DOHH2 (cell line): Measurements from ENCODE around the gene CYB5R3.

Experiments
- H3F3A ChIP-seq: fragments of 200-600 bp; sonication (generic), shearing (Covaris generic); 2 replicates; pipeline ENCODE4 v1.6.0; 2016; ENCODE audit warnings: antibody characterized with exemption, mild to moderate bottlenecking; ENCODE audit not compliant: control insufficient read depth, insufficient read depth
- H3K27ac ChIP-seq: fragments of 200-600 bp; sonication (generic); 2 replicates; pipeline ENCODE4 v1.5.1; 2014; ENCODE audit warnings: low read depth, mild to moderate bottlenecking, low read length, moderate library complexity
- H3K27me3 ChIP-seq: fragments of 200-600 bp; sonication (generic); 2 replicates; pipeline ENCODE4 v1.6.1; 2014; ENCODE audit warnings: mild to moderate bottlenecking, low read length, mixed read lengths; ENCODE audit not compliant: control insufficient read depth
- H3K36me3 ChIP-seq: fragments of 200-600 bp; sonication (generic); 2 replicates; pipeline ENCODE4 v1.6.1; 2014; ENCODE audit warnings: mild to moderate bottlenecking, low read length, moderate library complexity, mixed read lengths; ENCODE audit not compliant: control insufficient read depth
- H3K4me1 ChIP-seq: fragments of 200-600 bp; sonication (generic); 2 replicates; pipeline ENCODE4 v1.6.1; 2014; ENCODE audit warnings: mild to moderate bottlenecking, low read length, mixed read lengths; ENCODE audit not compliant: control insufficient read depth
- H3K4me2 ChIP-seq: fragments of 200-600 bp; sonication (generic); 2 replicates; pipeline ENCODE4 v1.6.0; 2014; ENCODE audit warnings: mild to moderate bottlenecking, low read length, moderate library complexity
- H3K4me3 ChIP-seq: fragments of 200-600 bp; sonication (generic); 2 replicates; pipeline ENCODE4 v1.5.1; 2014; ENCODE audit warnings: mild to moderate bottlenecking, low read length, mixed read lengths
- H3K79me2 ChIP-seq: fragments of 200-600 bp; sonication (generic); 2 replicates; pipeline ENCODE4 v1.6.1; 2014; ENCODE audit warnings: mild to moderate bottlenecking, low read length, mixed read lengths; ENCODE audit not compliant: control insufficient read depth
- H3K9me2 ChIP-seq: fragments of 200-600 bp; sonication (generic); replicated peaks from 2 replicates; pipeline ENCODE4 v1.6.1; 2014; ENCODE audit warnings: mild to moderate bottlenecking, low read length, mixed read lengths; ENCODE audit not compliant: control insufficient read depth
- H3K9me3 ChIP-seq: fragments of 200-600 bp; sonication (generic); 2 replicates; pipeline ENCODE4 v1.6.1; 2014; ENCODE audit warnings: antibody characterized with exemption, low read length, mixed read lengths; ENCODE audit not compliant: control insufficient read depth, insufficient read depth
- H4K20me1 ChIP-seq: fragments of 200-600 bp; sonication (generic); 2 replicates; pipeline ENCODE4 v1.6.0; 2014; ENCODE audit warnings: low read depth, mild to moderate bottlenecking, antibody characterized with exemption, low read length, moderate library complexity; ENCODE audit not compliant: control insufficient read depth, insufficient read depth
- CTCF ChIP-seq: fragments of 200-600 bp; sonication (generic); IDR thresholded peaks from one replicate; pipeline ENCODE4 v1.5.1; 2014; ENCODE audit warnings: antibody characterized with exemption, mild to moderate bottlenecking, low read depth, low read length; ENCODE audit not compliant: poor library complexity, severe bottlenecking
- EZH2phosphoT487 ChIP-seq: fragments of 200-600 bp; sonication (generic); IDR thresholded peaks from 2 replicates; pipeline ENCODE4 v1.6.1; 2017; ENCODE audit warnings: borderline replicate concordance, mild to moderate bottlenecking, antibody characterized with exemption, low read length, moderate library complexity, mixed read lengths

The CYB5R3 gene

GRCh38 chr22:42636506-42636905, 12.7 kb downstream of the CYB5R3 start:
- no peaks in the 10 kb centered on the region for H3K27me3 ChIP-seq
- no peak overlapping the region for H3K4me2 ChIP-seq
- TF ChIP-seq CTCF (no peak), EZH2phosphoT487 (no peak)
- no peaks in the 10 kb centered on the region for H3K9me2 ChIP-seq
- peaks cover 28% of the 10 kb centered on the region; the same call in 1 of the 2 replicates for H3K36me3 ChIP-seq
- H3F3A ChIP-seq: no peaks in the 10 kb centered on the region
- H4K20me1 ChIP-seq: no peaks in the 10 kb centered on the region
- peaks cover 24% of the 10 kb centered on the region for H3K79me2 ChIP-seq
- no peaks in the 10 kb centered on the region for H3K4me1 ChIP-seq
- no peak overlapping the region for H3K27ac ChIP-seq
- H3K4me3 ChIP-seq: no peak overlapping the region
- H3K9me3 ChIP-seq: no peaks in the 10 kb centered on the region

GRCh38 chr22:42635531-42635930, 13.7 kb downstream of the CYB5R3 start:
- peaks cover 31% of the 10 kb centered on the region; the same call in 1 of the 2 replicates for H3K36me3 ChIP-seq
- H3K4me1 ChIP-seq: no peaks in the 10 kb centered on the region
- H4K20me1 ChIP-seq: no peaks in the 10 kb centered on the region
- no peaks in the 10 kb centered on the region for H3K9me2 ChIP-seq
- TF ChIP-seq CTCF (no peak), EZH2phosphoT487 (no peak)
- peaks cover 21% of the 10 kb centered on the region for H3K79me2 ChIP-seq
- no peak overlapping the region for H3K4me2 ChIP-seq
- no peaks in the 10 kb centered on the region for H3K27me3 ChIP-seq
- no peaks in the 10 kb centered on the region for H3K9me3 ChIP-seq
- no peak overlapping the region for H3K4me3 ChIP-seq
- H3F3A ChIP-seq: no peaks in the 10 kb centered on the region
- no peak overlapping the region for H3K27ac ChIP-seq

- peaks cover 47% of the 10 kb centered on the region for H3K36me3 ChIP-seq
- H3K9me2 ChIP-seq: no peaks in the 10 kb centered on the region
- H3F3A ChIP-seq: no peaks in the 10 kb centered on the region
- no peak for TF ChIP-seq CTCF
- TF ChIP-seq EZH2phosphoT487: no peak
- H3K27ac ChIP-seq: no peak overlapping the region
- H3K9me3 ChIP-seq: no peaks in the 10 kb centered on the region
- H3K27me3 ChIP-seq: no peaks in the 10 kb centered on the region
- H4K20me1 ChIP-seq: no peaks in the 10 kb centered on the region
- no peak overlapping the region for H3K4me2 ChIP-seq
- peaks cover 13% of the 10 kb centered on the region for H3K79me2 ChIP-seq
- H3K4me1 ChIP-seq: no peaks in the 10 kb centered on the region
- H3K4me3 ChIP-seq: no peak overlapping the region
Observed at GRCh38 chr22:42633013-42633412, 16.2 kb downstream of the CYB5R3 start.

- H3K79me2 ChIP-seq: peaks cover 5% of the 10 kb centered on the region
- no peaks in the 10 kb centered on the region for H3K4me1 ChIP-seq
- H3K4me2 ChIP-seq: no peak overlapping the region
- no peak for TF ChIP-seq CTCF
- TF ChIP-seq EZH2phosphoT487: no peak
- peaks cover 56% of the 10 kb centered on the region for H3K36me3 ChIP-seq
- no peak overlapping the region for H3K4me3 ChIP-seq
- no peaks in the 10 kb centered on the region for H3K9me2 ChIP-seq
- H3K27me3 ChIP-seq: no peaks in the 10 kb centered on the region
- no peak overlapping the region for H3K27ac ChIP-seq
- no peaks in the 10 kb centered on the region for H4K20me1 ChIP-seq
- no peaks in the 10 kb centered on the region for H3K9me3 ChIP-seq
- H3F3A ChIP-seq: no peaks in the 10 kb centered on the region
Observed at GRCh38 chr22:42632096-42632495, 17.1 kb downstream of the CYB5R3 start.
